Fibroblast of skin of right quadriceps (primary cell): ENCODE measurements around the gene EFCAB9.
A peak's percentile ranks its signal among the peaks of the same experiment; 100 is the strongest.

Source experiments
- DNase-seq: peaks from one replicate; pipeline ENCODE4 v3.0.0-alpha.2; 2013

EFCAB9 gene

DNA sequence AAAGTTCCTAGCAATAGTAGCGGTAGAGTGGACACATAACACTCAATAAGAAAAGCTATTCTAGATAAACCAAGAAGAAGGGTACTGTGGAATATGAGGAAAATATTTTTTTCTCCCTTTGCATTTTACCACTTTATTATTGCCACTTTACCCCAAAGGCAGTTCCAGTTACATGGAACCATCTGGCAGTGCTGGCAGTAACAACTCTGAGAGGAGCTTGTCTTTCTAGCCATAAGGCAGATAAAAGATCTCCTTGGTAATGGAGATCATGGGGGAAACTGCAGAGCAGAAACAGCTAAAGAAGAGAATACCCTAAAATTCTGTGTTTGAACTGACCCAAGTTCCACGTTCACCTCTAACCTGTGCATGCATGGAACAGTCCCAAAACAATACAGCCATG is 51.1 kb downstream of the EFCAB9 start:
- DNase-seq: no peak

DNA sequence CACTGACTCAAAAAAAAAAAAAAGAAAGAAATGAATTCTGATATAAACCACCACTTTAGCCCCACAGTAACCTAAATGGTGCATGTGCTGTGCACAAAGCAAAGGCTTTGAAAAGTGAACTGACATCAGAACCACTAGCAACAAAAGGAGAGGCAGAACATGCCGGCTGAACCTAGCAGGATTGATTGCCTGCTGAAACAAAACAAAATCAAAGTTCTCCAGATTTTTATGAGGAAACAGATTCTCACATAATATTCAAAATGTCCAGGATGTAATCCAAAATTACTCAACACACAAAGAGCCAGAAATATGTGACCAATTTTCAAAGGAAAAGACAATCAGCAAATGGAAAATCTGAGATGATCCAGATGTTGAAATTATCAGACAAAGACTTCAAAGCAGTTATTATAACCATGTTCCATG is 51.7 kb downstream of the EFCAB9 start:
- DNase-seq: peak; percentile 16

DNA sequence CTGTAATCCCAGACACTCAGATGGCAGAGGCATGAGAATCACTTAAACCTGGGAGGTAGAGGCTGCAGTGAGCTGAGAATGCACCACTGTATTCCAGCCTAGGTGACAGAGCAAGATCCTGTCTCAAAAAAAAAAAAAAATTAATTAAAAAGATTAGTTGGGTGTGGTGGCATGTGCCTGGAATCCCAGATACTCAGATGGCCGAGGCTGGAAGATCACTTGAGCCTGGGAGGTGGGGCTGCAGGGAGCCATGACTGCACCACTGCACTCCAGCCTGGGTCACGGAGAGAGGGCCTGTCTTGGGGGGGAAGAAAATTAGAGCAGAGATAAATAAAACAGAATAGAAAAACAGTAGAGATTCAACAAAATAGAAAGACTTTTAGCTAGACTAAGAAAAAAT is 54.7 kb downstream of the EFCAB9 start:
- no peak for DNase-seq

DNA sequence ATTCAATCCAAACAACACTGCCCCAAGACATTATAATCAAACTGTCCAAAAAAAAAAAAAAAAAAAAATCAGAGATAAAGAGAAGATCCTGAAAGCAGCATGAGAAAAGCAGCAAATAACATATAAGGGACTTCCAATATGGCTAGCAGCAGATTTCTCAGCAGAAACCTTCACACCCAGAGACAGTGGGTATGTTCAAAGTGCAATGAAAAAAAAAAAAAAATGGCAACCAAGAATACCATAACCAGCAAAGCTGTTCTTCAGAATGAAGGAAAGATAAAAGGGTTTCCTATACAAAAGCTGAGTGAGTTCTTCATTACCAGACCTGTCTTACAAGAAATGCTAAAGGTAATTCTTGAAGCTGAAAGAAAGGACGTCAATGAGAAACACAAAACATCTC is 57.4 kb downstream of the EFCAB9 start:
- no peak for DNase-seq

DNA sequence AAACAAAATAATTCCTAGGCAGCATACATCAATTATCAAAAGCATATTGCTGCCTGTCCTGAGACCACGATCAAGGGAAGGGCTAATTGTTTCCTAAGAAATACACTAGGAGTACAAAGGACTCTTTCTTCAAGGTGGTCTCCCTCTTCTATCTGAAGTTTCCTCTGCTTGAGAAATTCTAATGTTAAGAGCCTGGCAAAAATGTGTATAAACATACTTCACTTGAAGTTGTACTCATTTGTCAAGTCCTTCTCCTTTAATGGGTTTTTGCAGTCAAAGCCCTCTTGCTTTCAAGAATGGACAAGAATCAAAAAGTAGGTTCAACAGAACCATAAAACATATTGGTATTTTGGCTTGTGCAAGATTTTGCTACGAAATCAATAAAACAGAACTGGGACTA is 58.5 kb downstream of the EFCAB9 start:
- no peak for DNase-seq
